GM19043 (cell line): ENCODE results near the gene MAML2.

Source experiments
- ATAC-seq: cut with Tn5 transposase; IDR thresholded peaks from one replicate; pipeline ENCODE4 v1.9.1; 2021; ENCODE audit warnings: low read depth; ENCODE audit not compliant: unreplicated experiment

MAML2 gene

GRCh38 chr11:96339706-96340554 lies 3.1 kb downstream of the MAML2 start:
- no peak for ATAC-seq

- ATAC-seq, result peak; percentile 32
Observed at GRCh38 chr11:96338910-96339705, 3.9 kb downstream of the MAML2 start.

- peak; percentile 32 for ATAC-seq
Observed at GRCh38 chr11:96337541-96338431, 5.2 kb downstream of the MAML2 start.

- ATAC-seq, result no peak
Observed at GRCh38 chr11:96335388-96335787, 7.6 kb downstream of the MAML2 start.

- ATAC-seq, result no peak
Observed at GRCh38 chr11:96334219-96334618, 8.8 kb downstream of the MAML2 start.

GRCh38 chr11:96333191-96333719 lies 9.7 kb downstream of the MAML2 start:
- no peak for ATAC-seq

- no peak for ATAC-seq
Observed at GRCh38 chr11:96332126-96332771, 10.7 kb downstream of the MAML2 start.

GRCh38 chr11:96331699-96332116 lies 11.3 kb downstream of the MAML2 start:
- ATAC-seq, result no peak

- ATAC-seq, result no peak
Observed at GRCh38 chr11:96330511-96330859, 12.5 kb downstream of the MAML2 start.

GRCh38 chr11:96329855-96330510 lies 13.0 kb downstream of the MAML2 start:
- ATAC-seq, result no peak

- no peak for ATAC-seq
Observed at GRCh38 chr11:96329419-96329818, 13.6 kb downstream of the MAML2 start.

- no peak for ATAC-seq
Observed at GRCh38 chr11:96328395-96329010, 14.5 kb downstream of the MAML2 start.

GRCh38 chr11:96326959-96327358 lies 16.0 kb downstream of the MAML2 start:
- ATAC-seq, result no peak

- no peak for ATAC-seq
Observed at GRCh38 chr11:96324912-96325311, 18.1 kb downstream of the MAML2 start.

GRCh38 chr11:96323642-96323985 lies 19.4 kb downstream of the MAML2 start:
- no peak for ATAC-seq

- no peak for ATAC-seq
Observed at GRCh38 chr11:96322775-96323641, 20.0 kb downstream of the MAML2 start.

GRCh38 chr11:96321091-96321490 lies 21.9 kb downstream of the MAML2 start:
- no peak for ATAC-seq

GRCh38 chr11:96319898-96320656 lies 22.9 kb downstream of the MAML2 start:
- no peak for ATAC-seq
